ENCODE measurements around the gene DUSP16. TPM values are rescaled to one million over a fixed set of nuclear protein-coding genes. Genes with fewer than 3 reads are reported as not detected.
"Not testable (repeated sequence)": the region's sequence is repeated elsewhere in the genome, so short reads cannot be mapped to it uniquely, and the experiment has no call there.

The DUSP16 gene
- total RNA-seq, 4 donors from 2014 or later = 20.5 to 46.0 (median 35.5) TPM

- no peak overlapping the region for H3K4me3 ChIP-seq
- H3K36me3 ChIP-seq = no peaks in the 10 kb centered on the region
- no peaks in the 10 kb centered on the region for H3K27me3 ChIP-seq
- H3K4me1 ChIP-seq = no peaks in the 10 kb centered on the region
- TF ChIP-seq POLR2A (IDR thresholded peaks at IDR 0.05) = no peak
- no peak for TF ChIP-seq CTCF (IDR thresholded peaks at IDR 0.05)
- H3K27ac ChIP-seq = no peak overlapping the region
- H3K9me3 ChIP-seq = no peaks in the 10 kb centered on the region
- DNase-seq = no peak
- intact Hi-C loops (cut with DNase I; ENCODE audit: low total_unique reads) = no loop called here
Measured at GRCh38 chr12:12582193-12582881, 19.7 kb upstream of the DUSP16 start.

- H3K4me3 ChIP-seq; DNase-seq; H3K36me3 ChIP-seq; H3K27me3 ChIP-seq; H3K4me1 ChIP-seq; H3K27ac ChIP-seq; H3K9me3 ChIP-seq; intact Hi-C loops (cut with DNase I; ENCODE audit: low total_unique reads): not testable (repeated sequence)
Measured at GRCh38 chr12:12580716-12581115, 18.1 kb upstream of the DUSP16 start.

- TF ChIP-seq CTCF (IDR thresholded peaks at IDR 0.05) (no peak), POLR2A (IDR thresholded peaks at IDR 0.05) (no peak)
- H3K9me3 ChIP-seq = no peaks in the 10 kb centered on the region
- H3K36me3 ChIP-seq = no peaks in the 10 kb centered on the region
- no peaks in the 10 kb centered on the region for H3K4me1 ChIP-seq
- no peak overlapping the region for H3K27ac ChIP-seq
- H3K27me3 ChIP-seq = no peaks in the 10 kb centered on the region
- DNase-seq = no peak
- no peak overlapping the region for H3K4me3 ChIP-seq
- intact Hi-C loops (cut with DNase I; ENCODE audit: low total_unique reads) = no loop called here
Measured at GRCh38 chr12:12577786-12578185, 15.1 kb upstream of the DUSP16 start.

GRCh38 chr12:12572659-12573058, 10.0 kb upstream of the DUSP16 start:
- H3K4me3 ChIP-seq = no peak overlapping the region
- no peak overlapping the region for H3K27ac ChIP-seq
- no peaks in the 10 kb centered on the region for H3K27me3 ChIP-seq
- no peaks in the 10 kb centered on the region for H3K9me3 ChIP-seq
- TF ChIP-seq POLR2A (IDR thresholded peaks at IDR 0.05) (no peak), CTCF (IDR thresholded peaks at IDR 0.05) (no peak)
- no peaks in the 10 kb centered on the region for H3K36me3 ChIP-seq
- no peaks in the 10 kb centered on the region for H3K4me1 ChIP-seq
- DNase-seq = no peak
- intact Hi-C loops (cut with DNase I; ENCODE audit: low total_unique reads) = no loop called here

GRCh38 chr12:12565971-12566370, 3.3 kb upstream of the DUSP16 start:
- not testable (repeated sequence) for H3K4me1 ChIP-seq, H3K27ac ChIP-seq, H3K36me3 ChIP-seq, H3K27me3 ChIP-seq, H3K9me3 ChIP-seq, H3K4me3 ChIP-seq, DNase-seq
- intact Hi-C loops (cut with DNase I; ENCODE audit: low total_unique reads) = loop anchor here (10.0 kb wide), 1 partner anchor 191 kb away; no protein-coding TSS in a partner anchor

GRCh38 chr12:12564911-12565310, 2.2 kb upstream of the DUSP16 start:
- intact Hi-C loops (cut with DNase I; ENCODE audit: low total_unique reads) = loop anchor here (10.0 kb wide), 1 partner anchor 190 kb away; no protein-coding TSS in a partner anchor
- TF ChIP-seq POLR2A (IDR thresholded peaks at IDR 0.05) (no peak), CTCF (IDR thresholded peaks at IDR 0.05) (no peak)
- H3K27me3 ChIP-seq = no peaks in the 10 kb centered on the region
- no peaks in the 10 kb centered on the region for H3K4me1 ChIP-seq
- no peaks in the 10 kb centered on the region for H3K36me3 ChIP-seq
- H3K27ac ChIP-seq = no peak overlapping the region
- no peak for DNase-seq
- H3K4me3 ChIP-seq = no peak overlapping the region
- H3K9me3 ChIP-seq = no peaks in the 10 kb centered on the region
